Esophagus (tissue), 2 donors: Measurements from ENCODE around the gene SYT12. TPM values are rescaled to one million over a fixed set of nuclear protein-coding genes. Genes with fewer than 3 reads are reported as not detected.
A peak's percentile ranks its signal among the peaks of the same experiment; 100 is the strongest.

Experiments
- H3K27ac ChIP-seq, 2 donors: one replicate each; pipeline ENCODE4 v1.5.1; 2013; ENCODE audit warnings: low read depth in 2 of 2, mild to moderate bottlenecking in 2 of 2, inconsistent platforms in 1 of 2, low read length in 1 of 2, moderate library complexity in 1 of 2
- H3K27me3 ChIP-seq, 2 donors: one replicate each; pipeline ENCODE4 v1.6.1; 2013; ENCODE audit warnings: low read length in 2 of 2, control low read depth in 1 of 2, mild to moderate bottlenecking in 1 of 2; ENCODE audit not compliant: insufficient read depth in 2 of 2, control insufficient read depth in 1 of 2
- H3K36me3 ChIP-seq, 2 donors: one replicate each; pipeline ENCODE4 v1.6.1; 2013; ENCODE audit warnings: low read length in 1 of 2; ENCODE audit not compliant: control insufficient read depth in 2 of 2, insufficient read depth in 2 of 2
- H3K4me1 ChIP-seq, 2 donors: one replicate each; pipeline ENCODE4 v1.6.1; 2013; ENCODE audit warnings: low read length in 1 of 2; ENCODE audit not compliant: control insufficient read depth in 2 of 2, insufficient read depth in 2 of 2
- H3K4me3 ChIP-seq, 2 donors: one replicate each; pipeline ENCODE4 v1.5.1; 2013; ENCODE audit warnings: low read length in 2 of 2, mild to moderate bottlenecking in 2 of 2, low read depth in 1 of 2, moderate library complexity in 1 of 2
- H3K9me3 ChIP-seq, 2 donors: one replicate each; pipeline ENCODE4 v1.6.1; 2013; ENCODE audit warnings: mild to moderate bottlenecking in 2 of 2, low read depth in 1 of 2, low read length in 1 of 2, moderate library complexity in 1 of 2; ENCODE audit not compliant: control insufficient read depth in 2 of 2, insufficient read depth in 1 of 2
- WGBS, 2 donors: extraction: QIAGEN DNeasy Blood & Tissue Kit; methylation state at CpG; one replicate each; pipeline ENCODE4 v1.1.7; 2013; 5-methylcytosine and 5-hydroxymethylcytosine counted together
- polyA plus RNA-seq, 2 donors: library from polyadenylated mRNA; stranded (reverse); fragments of 200-250 nt; gene quantifications; one replicate each; pipeline ENCODE4 v1.2.3, GENCODE V29; 2013
- donor health status: healthy with polysubstance abuse.
- donor health status: Bipolar disorder and iron deficiency.

Gene SYT12
- polyA plus RNA-seq, 2 donors, result 0.53 TPM

GRCh38 chr11:67010296-67010905, 12.5 kb upstream of the SYT12 start:
- H3K27ac ChIP-seq, result no peak overlapping the region
- 73 to 75% methylated on average over 7 of the region's 7 CpGs for WGBS, 2 donors
- no peaks in the 10 kb centered on the region for H3K36me3 ChIP-seq
- H3K27me3 ChIP-seq, result no peaks in the 10 kb centered on the region
- no peaks in the 10 kb centered on the region for H3K9me3 ChIP-seq
- no peak overlapping the region for H3K4me3 ChIP-seq
- peaks cover 0 to 2% of the 10 kb centered on the region in 2 donors for H3K4me1 ChIP-seq

- 85 to 90% methylated on average over 11 of the region's 11 CpGs for WGBS, 2 donors
- no peaks in the 10 kb centered on the region for H3K27me3 ChIP-seq
- H3K4me3 ChIP-seq, result no peak overlapping the region
- no peaks in the 10 kb centered on the region for H3K9me3 ChIP-seq
- H3K36me3 ChIP-seq, result no peaks in the 10 kb centered on the region
- peaks cover 0 to 2% of the 10 kb centered on the region in 2 donors for H3K4me1 ChIP-seq
- no peak overlapping the region for H3K27ac ChIP-seq
Measured at GRCh38 chr11:67013511-67014045, 9.4 kb upstream of the SYT12 start.

- Histone ChIP-seq H3K36me3 (no peaks in the 10 kb centered on the region), H3K27ac (no peak overlapping the region), H3K9me3 (no peaks in the 10 kb centered on the region), H3K4me3 (no peak overlapping the region), H3K27me3 (no peaks in the 10 kb centered on the region), H3K4me1 (peaks cover 0 to 2% of the 10 kb centered on the region in 2 donors)
- 95% methylated on average over 7 of the region's 7 CpGs for WGBS, 2 donors
Measured at GRCh38 chr11:67014343-67014742, 8.6 kb upstream of the SYT12 start.

GRCh38 chr11:67015048-67015447, 7.9 kb upstream of the SYT12 start:
- Histone ChIP-seq H3K36me3 (no peaks in the 10 kb centered on the region), H3K4me1 (peaks cover 0 to 2% of the 10 kb centered on the region in 2 donors), H3K9me3 (no peaks in the 10 kb centered on the region), H3K4me3 (no peak overlapping the region), H3K27ac (no peak overlapping the region), H3K27me3 (no peaks in the 10 kb centered on the region)
- 92 to 95% methylated on average over 8 of the region's 8 CpGs for WGBS, 2 donors

- no peak overlapping the region for H3K27ac ChIP-seq
- 88 to 90% methylated on average over 5 of the region's 5 CpGs for WGBS, 2 donors
- no peaks in the 10 kb centered on the region for H3K9me3 ChIP-seq
- H3K4me3 ChIP-seq, result no peak overlapping the region
- no peaks in the 10 kb centered on the region for H3K27me3 ChIP-seq
- no peaks in the 10 kb centered on the region for H3K36me3 ChIP-seq
- H3K4me1 ChIP-seq, result no peaks in the 10 kb centered on the region
Measured at GRCh38 chr11:67016550-67016949, 6.4 kb upstream of the SYT12 start.

- Histone ChIP-seq H3K9me3 (no peaks in the 10 kb centered on the region), H3K4me3 (no peak overlapping the region), H3K4me1 (peaks cover 3 to 13% of the 10 kb centered on the region in 2 donors), H3K27me3 (no peaks in the 10 kb centered on the region), H3K36me3 (no peaks in the 10 kb centered on the region), H3K27ac (no peak overlapping the region)
- 80 to 86% methylated on average over 6 of the region's 6 CpGs for WGBS, 2 donors
Measured at GRCh38 chr11:67020949-67021348, 2.0 kb upstream of the SYT12 start.

GRCh38 chr11:67022341-67022933, 497 bp upstream of the SYT12 start:
- no peaks in the 10 kb centered on the region for H3K36me3 ChIP-seq
- H3K27me3 ChIP-seq, result no peaks in the 10 kb centered on the region
- no peak overlapping the region for H3K27ac ChIP-seq
- H3K4me1 ChIP-seq, result peaks cover 3 to 13% of the 10 kb centered on the region in 2 donors
- H3K4me3 ChIP-seq, result peak overlapping the region in 1 of 2 donors; percentile 59
- 12 to 16% methylated on average over 20 of the region's 20 CpGs for WGBS, 2 donors
- H3K9me3 ChIP-seq, result no peaks in the 10 kb centered on the region

- 46 to 51% methylated on average over 6 of the region's 6 CpGs for WGBS, 2 donors
- H3K4me3 ChIP-seq, result peak overlapping the region in 1 of 2 donors; percentile 59
Measured at GRCh38 chr11:67023957-67024353, 1.0 kb downstream of the SYT12 start.

GRCh38 chr11:67024410-67024809, 1.5 kb downstream of the SYT12 start:
- WGBS, 2 donors, result 75 to 79% methylated on average over 5 of the region's 5 CpGs
- Histone ChIP-seq H3K4me3 (no peak overlapping the region), H3K27ac (no peak overlapping the region), H3K36me3 (no peaks in the 10 kb centered on the region), H3K27me3 (no peaks in the 10 kb centered on the region), H3K4me1 (peaks cover 3 to 15% of the 10 kb centered on the region in 2 donors), H3K9me3 (no peaks in the 10 kb centered on the region)

More at GRCh38 chr11:67023957-67024353, 1.0 kb downstream of the SYT12 start:
- Histone ChIP-seq H3K9me3 (no peaks in the 10 kb centered on the region), H3K27ac (no peak overlapping the region), H3K27me3 (no peaks in the 10 kb centered on the region), H3K4me1 (peaks cover 3 to 15% of the 10 kb centered on the region in 2 donors), H3K36me3 (no peaks in the 10 kb centered on the region)

GRCh38 chr11:67024966-67025365, 2.0 kb downstream of the SYT12 start:
- H3K4me3 ChIP-seq, result no peak overlapping the region
- no peaks in the 10 kb centered on the region for H3K27me3 ChIP-seq
- H3K9me3 ChIP-seq, result no peaks in the 10 kb centered on the region
- peaks cover 3 to 15% of the 10 kb centered on the region in 2 donors for H3K4me1 ChIP-seq
- H3K27ac ChIP-seq, result no peak overlapping the region
- WGBS, 2 donors, result 74 to 79% methylated on average over 1 of the region's 1 CpG
- no peaks in the 10 kb centered on the region for H3K36me3 ChIP-seq
